OCI-LY1 (cell line): Measurements from ENCODE around the gene PNMA1.

Experiments
- H2AFZ ChIP-seq: fragments of 200-600 bp; sonication (generic), shearing (Covaris generic); 2 replicates; pipeline ENCODE4 v1.6.0; 2014; ENCODE audit warnings: antibody characterized with exemption, mild to moderate bottlenecking, low read length
- H3F3A ChIP-seq: fragments of 200-600 bp; sonication (generic), shearing (Covaris generic); 2 replicates; pipeline ENCODE4 v1.6.0; 2014; ENCODE audit warnings: mild to moderate bottlenecking, antibody characterized with exemption, low read length, moderate library complexity; ENCODE audit not compliant: insufficient read depth
- H3K27ac ChIP-seq: fragments of 200-600 bp; sonication (generic); 2 replicates; pipeline ENCODE4 v1.5.1; 2014; ENCODE audit warnings: low read length, mixed run types, mild to moderate bottlenecking, low read depth; ENCODE audit not compliant: poor library complexity, severe bottlenecking
- H3K27me3 ChIP-seq: fragments of 200-600 bp; sonication (generic); 2 replicates; pipeline ENCODE4 v1.6.0; 2014; ENCODE audit warnings: antibody characterized with exemption, mild to moderate bottlenecking, low read length, moderate library complexity; ENCODE audit not compliant: insufficient read depth
- H3K36me3 ChIP-seq: fragments of 200-600 bp; sonication (generic); 2 replicates; pipeline ENCODE4 v1.6.1; 2014; ENCODE audit warnings: mild to moderate bottlenecking, antibody characterized with exemption, low read length, moderate library complexity, mixed read lengths; ENCODE audit not compliant: insufficient read depth
- H3K4me1 ChIP-seq: fragments of 200-600 bp; sonication (generic); 2 replicates; pipeline ENCODE4 v1.5.1; 2014; ENCODE audit warnings: mild to moderate bottlenecking, low read length, moderate library complexity; ENCODE audit not compliant: insufficient read depth, severe bottlenecking
- H3K4me2 ChIP-seq: fragments of 200-600 bp; sonication (generic), shearing (Covaris generic); 2 replicates; pipeline ENCODE4 v1.6.1; 2014; ENCODE audit warnings: low read length
- H3K4me3 ChIP-seq: fragments of 200-600 bp; sonication (generic); 2 replicates; pipeline ENCODE4 v1.5.1; 2014; ENCODE audit warnings: low read length, low read depth, mild to moderate bottlenecking, mixed read lengths; ENCODE audit not compliant: poor library complexity, severe bottlenecking
- H3K79me2 ChIP-seq: fragments of 200-600 bp; shearing (Covaris generic); 2 replicates; pipeline ENCODE4 v1.6.1; 2016; ENCODE audit warnings: mixed run types, low read length, mixed read lengths; ENCODE audit not compliant: insufficient read depth
- H3K9ac ChIP-seq: fragments of 200-600 bp; sonication (generic), shearing (Covaris generic); 2 replicates; pipeline ENCODE4 v1.6.1; 2014; ENCODE audit warnings: mild to moderate bottlenecking, low read length, mixed read lengths
- H3K9me2 ChIP-seq: fragments of 200-600 bp; sonication (generic), shearing (Covaris generic); 2 replicates; pipeline ENCODE4 v1.6.1; 2014; ENCODE audit warnings: low read depth, mild to moderate bottlenecking, low read length, mixed read lengths
- H3K9me3 ChIP-seq: fragments of 200-600 bp; shearing (Covaris generic); 2 replicates; pipeline ENCODE4 v1.6.1; 2014; ENCODE audit warnings: low read length, mixed read lengths
- H4K20me1 ChIP-seq: fragments of 200-600 bp; sonication (generic), shearing (Covaris generic); 2 replicates; pipeline ENCODE4 v1.6.0; 2016; ENCODE audit warnings: mild to moderate bottlenecking, low read length; ENCODE audit not compliant: insufficient read depth
- CTCF ChIP-seq: fragments of 200-600 bp; sonication (generic), shearing (Covaris generic); IDR thresholded peaks from 2 replicates; pipeline ENCODE4 v1.5.1; 2017; ENCODE audit warnings: mild to moderate bottlenecking, antibody characterized with exemption, low read length, moderate library complexity, mixed read lengths
- EZH2 ChIP-seq: fragments of 200-600 bp; sonication (generic), shearing (Covaris generic); IDR thresholded peaks from 2 replicates; pipeline ENCODE4 v1.8.0; 2017; ENCODE audit warnings: borderline replicate concordance, mixed run types, mild to moderate bottlenecking, antibody characterized with exemption, low read length, moderate library complexity, mixed read lengths

Gene PNMA1

GRCh38 chr14:73713803-73714655 is at the start of gene PNMA1:
PNMA1 (minus strand) TSS chr14:73714384; CDS start chr14:73713639, 745 bp downstream.
- peak within 1 kb of the TSS; percentile 88 for H3K4me2 ChIP-seq
- TF ChIP-seq EZH2 (no peak), CTCF (no peak)
- no peaks in the 10 kb centered on the region for H3K9me3 ChIP-seq
- H3K27ac ChIP-seq: peak within 1 kb of the TSS; percentile 52
- peaks cover 32% of the 10 kb centered on the region for H3K36me3 ChIP-seq
- H3K9me2 ChIP-seq: no peaks in the 10 kb centered on the region
- peaks cover 16% of the 10 kb centered on the region for H3F3A ChIP-seq
- H3K4me1 ChIP-seq: peaks cover 26% of the 10 kb centered on the region
- H3K79me2 ChIP-seq: no peaks in the 10 kb centered on the region
- no peak within 1 kb of the TSS for H2AFZ ChIP-seq
- peak within 1 kb of the TSS; percentile 71 for H3K4me3 ChIP-seq
- H3K9ac ChIP-seq: peak within 1 kb of the TSS; percentile 81
- H4K20me1 ChIP-seq: no peaks in the 10 kb centered on the region
- H3K27me3 ChIP-seq: no peaks in the 10 kb centered on the region

- Histone ChIP-seq H4K20me1 (no peaks in the 10 kb centered on the region), H3K79me2 (peaks cover 19% of the 10 kb centered on the region), H3K4me3 (no peak overlapping the region), H3K9me2 (no peaks in the 10 kb centered on the region), H3K9me3 (no peaks in the 10 kb centered on the region), H3K36me3 (no peaks in the 10 kb centered on the region), H3K27me3 (no peaks in the 10 kb centered on the region), H3F3A (no peaks in the 10 kb centered on the region), H2AFZ (no peak overlapping the region), H3K4me2 (no peak overlapping the region; the same call in 1 of the 2 replicates), H3K9ac (no peak overlapping the region), H3K27ac (peak overlapping the region; percentile 93), H3K4me1 (peaks cover 75% of the 10 kb centered on the region)
- no peak for TF ChIP-seq EZH2
- no peak for TF ChIP-seq CTCF
Observed at GRCh38 chr14:73763396-73763795, 49.2 kb upstream of the PNMA1 start.

GRCh38 chr14:73762375-73762822 is 48.2 kb upstream of the PNMA1 start:
- peak overlapping the region; percentile 93 for H3K27ac ChIP-seq
- peak overlapping the region; percentile 28 for H3K4me3 ChIP-seq
- H3K9me3 ChIP-seq: no peaks in the 10 kb centered on the region
- no peaks in the 10 kb centered on the region for H4K20me1 ChIP-seq
- TF ChIP-seq CTCF (no peak; the same call in 1 of the 2 replicates), EZH2 (no peak)
- no peaks in the 10 kb centered on the region for H3K9me2 ChIP-seq
- no peaks in the 10 kb centered on the region for H3F3A ChIP-seq
- peak overlapping the region; percentile 67 for H3K4me2 ChIP-seq
- H2AFZ ChIP-seq: no peak overlapping the region
- H3K27me3 ChIP-seq: no peaks in the 10 kb centered on the region
- H3K79me2 ChIP-seq: peaks cover 22% of the 10 kb centered on the region
- H3K9ac ChIP-seq: peak overlapping the region; percentile 54
- H3K4me1 ChIP-seq: peaks cover 85% of the 10 kb centered on the region
- H3K36me3 ChIP-seq: peaks cover 6% of the 10 kb centered on the region; the same call in 1 of the 2 replicates
